PC-3 (cell line): ENCODE data around the gene NUP160.

Experiments used
- CTCF ChIP-seq: fragments of 300-600 bp; sonication (generic); conservative IDR thresholded peaks from 2 replicates; pipeline ENCODE4 v1.5.1; 2017; ENCODE audit warnings: antibody characterized with exemption, low read depth, mild to moderate bottlenecking, low read length
- EZH2 ChIP-seq: fragments of 300-600 bp; sonication (generic); IDR thresholded peaks from one replicate; pipeline ENCODE4 v1.6.1; 2017; ENCODE audit warnings: antibody characterized with exemption, mild to moderate bottlenecking, low read length; ENCODE audit not compliant: unreplicated experiment
- EZH2phosphoT487 ChIP-seq: fragments of 300-600 bp; sonication (generic); IDR thresholded peaks from 2 replicates; pipeline ENCODE4 v1.6.1; 2018; ENCODE audit warnings: mild to moderate bottlenecking, antibody characterized with exemption, low read length, borderline replicate concordance

GRCh38 chr11:47879259-47880158 lies 31.4 kb upstream of the NUP160 start:
- TF ChIP-seq CTCF (no peak), EZH2phosphoT487 (no peak), EZH2 (no peak)
